Measurements from ENCODE around the gene SPATA2L. TPM values are rescaled to one million over a fixed set of nuclear protein-coding genes. Genes with fewer than 3 reads are reported as not detected.

The SPATA2L gene
- total and polyA plus RNA-seq, 10 of the 15 experiments (the other 5 are each of a cell fraction or from before 2014, with no cell fraction given), result 0.20 to 6.9 (median 3.9) TPM; not detected in 1

DNA sequence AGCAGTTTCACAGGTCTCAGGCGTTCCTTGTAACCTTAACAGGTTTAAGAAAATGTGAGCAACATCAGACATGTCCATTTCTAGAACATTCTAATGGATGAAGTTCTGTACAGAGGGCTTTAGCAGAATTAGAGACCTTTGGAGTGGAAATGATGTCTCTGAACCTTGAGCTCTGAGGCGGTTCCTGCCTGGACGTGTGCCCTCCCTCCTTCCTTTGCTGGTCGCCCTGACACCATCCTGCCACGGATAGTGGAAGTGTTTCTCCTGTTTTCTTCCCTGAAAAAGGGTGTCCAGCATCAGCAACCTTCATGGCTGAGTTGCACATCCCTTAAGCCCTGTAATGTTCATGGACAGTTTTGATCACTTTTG, 32.7 kb downstream of the SPATA2L start (continued):
- TF ChIP-seq RCOR1 (conservative IDR thresholded peaks at IDR 0.05; ENCODE audit: low read depth, low read length) (no peak), RFX5 (IDR thresholded peaks at IDR 0.05; ENCODE audit: low read depth, low read length) (no peak), TCF7 (IDR thresholded peaks at IDR 0.05; ENCODE audit: borderline replicate concordance) (no peak), GATAD2B (conservative IDR thresholded peaks at IDR 0.05; ENCODE audit: low read depth) (no peak), SREBF1 (IDR thresholded peaks at IDR 0.05; ENCODE audit: low read length) (no peak), EGR1 (IDR thresholded peaks at IDR 0.05; ENCODE audit: borderline replicate concordance in 1 of 2, low read depth in 2 of 2, low read length in 2 of 2) (no peak), ATF7 (IDR thresholded peaks at IDR 0.05; ENCODE audit: low read depth) (no peak)
- TF ChIP-seq, protein P1, sequence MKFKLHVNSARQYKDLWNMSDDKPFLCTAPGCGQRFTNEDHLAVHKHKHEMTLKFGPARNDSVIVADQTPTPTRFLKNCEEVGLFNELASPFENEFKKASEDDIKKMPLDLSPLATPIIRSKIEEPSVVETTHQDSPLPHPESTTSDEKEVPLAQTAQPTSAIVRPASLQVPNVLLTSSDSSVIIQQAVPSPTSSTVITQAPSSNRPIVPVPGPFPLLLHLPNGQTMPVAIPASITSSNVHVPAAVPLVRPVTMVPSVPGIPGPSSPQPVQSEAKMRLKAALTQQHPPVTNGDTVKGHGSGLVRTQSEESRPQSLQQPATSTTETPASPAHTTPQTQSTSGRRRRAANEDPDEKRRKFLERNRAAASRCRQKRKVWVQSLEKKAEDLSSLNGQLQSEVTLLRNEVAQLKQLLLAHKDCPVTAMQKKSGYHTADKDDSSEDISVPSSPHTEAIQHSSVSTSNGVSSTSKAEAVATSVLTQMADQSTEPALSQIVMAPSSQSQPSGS (IDR thresholded peaks at IDR 0.05; ENCODE audit: low read length), result no peak
- TF ChIP-seq, protein P2, sequence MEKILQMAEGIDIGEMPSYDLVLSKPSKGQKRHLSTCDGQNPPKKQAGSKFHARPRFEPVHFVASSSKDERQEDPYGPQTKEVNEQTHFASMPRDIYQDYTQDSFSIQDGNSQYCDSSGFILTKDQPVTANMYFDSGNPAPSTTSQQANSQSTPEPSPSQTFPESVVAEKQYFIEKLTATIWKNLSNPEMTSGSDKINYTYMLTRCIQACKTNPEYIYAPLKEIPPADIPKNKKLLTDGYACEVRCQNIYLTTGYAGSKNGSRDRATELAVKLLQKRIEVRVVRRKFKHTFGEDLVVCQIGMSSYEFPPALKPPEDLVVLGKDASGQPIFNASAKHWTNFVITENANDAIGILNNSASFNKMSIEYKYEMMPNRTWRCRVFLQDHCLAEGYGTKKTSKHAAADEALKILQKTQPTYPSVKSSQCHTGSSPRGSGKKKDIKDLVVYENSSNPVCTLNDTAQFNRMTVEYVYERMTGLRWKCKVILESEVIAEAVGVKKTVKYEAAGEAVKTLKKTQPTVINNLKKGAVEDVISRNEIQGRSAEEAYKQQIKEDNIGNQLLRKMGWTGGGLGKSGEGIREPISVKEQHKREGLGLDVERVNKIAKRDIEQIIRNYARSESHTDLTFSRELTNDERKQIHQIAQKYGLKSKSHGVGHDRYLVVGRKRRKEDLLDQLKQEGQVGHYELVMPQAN (conservative IDR thresholded peaks at IDR 0.05), result no peak
- TF ChIP-seq, protein P3, sequence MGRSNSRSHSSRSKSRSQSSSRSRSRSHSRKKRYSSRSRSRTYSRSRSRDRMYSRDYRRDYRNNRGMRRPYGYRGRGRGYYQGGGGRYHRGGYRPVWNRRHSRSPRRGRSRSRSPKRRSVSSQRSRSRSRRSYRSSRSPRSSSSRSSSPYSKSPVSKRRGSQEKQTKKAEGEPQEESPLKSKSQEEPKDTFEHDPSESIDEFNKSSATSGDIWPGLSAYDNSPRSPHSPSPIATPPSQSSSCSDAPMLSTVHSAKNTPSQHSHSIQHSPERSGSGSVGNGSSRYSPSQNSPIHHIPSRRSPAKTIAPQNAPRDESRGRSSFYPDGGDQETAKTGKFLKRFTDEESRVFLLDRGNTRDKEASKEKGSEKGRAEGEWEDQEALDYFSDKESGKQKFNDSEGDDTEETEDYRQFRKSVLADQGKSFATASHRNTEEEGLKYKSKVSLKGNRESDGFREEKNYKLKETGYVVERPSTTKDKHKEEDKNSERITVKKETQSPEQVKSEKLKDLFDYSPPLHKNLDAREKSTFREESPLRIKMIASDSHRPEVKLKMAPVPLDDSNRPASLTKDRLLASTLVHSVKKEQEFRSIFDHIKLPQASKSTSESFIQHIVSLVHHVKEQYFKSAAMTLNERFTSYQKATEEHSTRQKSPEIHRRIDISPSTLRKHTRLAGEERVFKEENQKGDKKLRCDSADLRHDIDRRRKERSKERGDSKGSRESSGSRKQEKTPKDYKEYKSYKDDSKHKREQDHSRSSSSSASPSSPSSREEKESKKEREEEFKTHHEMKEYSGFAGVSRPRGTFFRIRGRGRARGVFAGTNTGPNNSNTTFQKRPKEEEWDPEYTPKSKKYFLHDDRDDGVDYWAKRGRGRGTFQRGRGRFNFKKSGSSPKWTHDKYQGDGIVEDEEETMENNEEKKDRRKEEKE (IDR thresholded peaks at IDR 0.05), result no peak
